Suprapubic skin (tissue), 4 donors: ENCODE measurements around the gene BORCS5.

Experiments
- CTCF ChIP-seq, 2 donors: fragments of 200-600 bp in 1 of 2; fragments of 450-650 bp in 1 of 2; sonication (generic) in 1 of 2; IDR thresholded peaks; one replicate each; pipeline ENCODE4 v1.5.1; 2016 to 2019; ENCODE audit warnings: antibody characterized with exemption in 2 of 2, mild to moderate bottlenecking in 1 of 2, moderate library complexity in 1 of 2
- POLR2A ChIP-seq, 2 donors: fragments of 450-650 bp; IDR thresholded peaks; one replicate each; pipeline ENCODE4 v1.6.1; 2017; ENCODE audit warnings: antibody characterized with exemption in 2 of 2, mild to moderate bottlenecking in 2 of 2, moderate library complexity in 2 of 2
- POLR2AphosphoS5 ChIP-seq, 3 donors: sonication (generic); formaldehyde crosslinking; IDR thresholded peaks; one replicate each; pipeline ENCODE4 v1.6.1; 2017; ENCODE audit warnings: antibody characterized with exemption in 3 of 3

- TF ChIP-seq CTCF (IDR thresholded peaks at IDR 0.05) (no peak), POLR2A (IDR thresholded peaks at IDR 0.05) (no peak), POLR2AphosphoS5 (IDR thresholded peaks at IDR 0.05) (peak in 1 of 3 donors; percentile 17)
These were observed 41.4 kb downstream of the BORCS5 start for GRCh38 chr12:12398026-12398859.
